ENCODE measurements around the gene ZNF792.

The ZNF792 gene

DNA sequence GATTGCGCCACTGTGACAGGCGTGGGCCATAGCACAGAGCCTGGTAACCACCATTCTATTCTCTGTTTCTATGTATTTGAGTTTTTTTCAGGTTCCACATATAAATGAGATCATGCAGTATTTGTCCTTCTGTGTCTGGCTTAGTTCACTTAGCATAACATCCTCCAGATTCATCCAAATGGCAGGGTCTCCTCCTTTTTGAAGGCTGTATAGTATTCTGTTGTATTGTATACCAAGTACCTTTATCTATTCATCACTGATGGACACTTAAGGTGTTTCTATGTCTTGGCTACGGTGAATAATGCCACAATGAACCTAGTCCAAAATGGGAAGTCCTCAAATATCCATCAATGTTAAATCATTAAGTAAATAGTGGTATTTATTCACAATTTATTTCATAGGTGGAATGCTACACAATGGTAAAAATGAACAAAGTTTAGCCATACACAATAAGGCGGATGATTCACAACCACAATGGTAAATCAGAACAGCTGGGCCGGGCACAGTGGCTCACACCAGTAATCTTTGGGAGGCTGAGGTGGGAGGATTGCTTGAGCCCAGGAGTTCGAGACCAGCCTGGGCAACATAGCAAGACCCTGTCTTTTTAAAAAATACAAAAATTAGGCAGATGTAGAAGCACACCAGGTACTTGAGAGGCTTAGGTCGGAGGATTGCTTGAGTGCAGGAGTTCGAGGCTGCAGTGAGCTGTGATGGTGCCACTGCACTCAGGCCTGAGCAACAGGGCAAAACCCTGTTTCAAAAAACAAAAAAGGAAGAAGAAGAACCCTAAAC lies 27.7 kb upstream of the ZNF792 start:
- Histone ChIP-seq H3K14ac (ENCODE audit: low read length) (no peak overlapping the region), H3K23ac (ENCODE audit: low read length) (no peak overlapping the region), H2BK5ac (ENCODE audit: low read depth, low read length, poor library complexity) (no peak overlapping the region), H3K4me3 (ENCODE audit: low read depth, low read length) (no peak overlapping the region), H2AK5ac (ENCODE audit: low read length) (no peak overlapping the region), H3K36me3 (ENCODE audit: control insufficient read depth in 1 of 2, insufficient read depth in 2 of 2, low read length in 2 of 2) (no peaks in the 10 kb centered on the region), H3K4me2 (ENCODE audit: low read length) (no peak overlapping the region), H2BK120ac (ENCODE audit: insufficient read depth, low read length, poor library complexity) (no peak overlapping the region), H3K79me2 (ENCODE audit: control insufficient read depth, insufficient read depth, low read length, poor library complexity) (no peaks in the 10 kb centered on the region), H3K4me1 (ENCODE audit: control insufficient read depth in 1 of 2, insufficient read depth in 2 of 2, low read length in 2 of 2) (no peaks in the 10 kb centered on the region), H4K8ac (ENCODE audit: low read depth, low read length) (no peak overlapping the region), H2BK12ac (ENCODE audit: low read length) (no peak overlapping the region), H4K91ac (ENCODE audit: low read depth, low read length) (no peak overlapping the region), H3K9me3 (ENCODE audit: insufficient read depth, low read depth, low read length) (peaks cover 3% of the 10 kb centered on the region), H3K27me3 (ENCODE audit: insufficient read depth, low read length) (no peaks in the 10 kb centered on the region), H3K79me1 (ENCODE audit: low read length) (no peaks in the 10 kb centered on the region), H3K4ac (ENCODE audit: low read depth, low read length) (no peak overlapping the region), H3K18ac (ENCODE audit: low read length) (no peak overlapping the region), H2AFZ (ENCODE audit: insufficient read depth, low read length, poor library complexity) (no peak overlapping the region), H4K12ac (ENCODE audit: low read depth, low read length) (no peak overlapping the region), H3K9ac (ENCODE audit: low read length) (no peak overlapping the region), H3K27ac (ENCODE audit: low read depth, low read length) (no peak overlapping the region)
- no CpG with 5 or more reads among the region's 8 CpGs for WGBS (ENCODE audit: extremely low coverage, insufficient coverage, insufficient read length)
- DNase-seq: no peak

DNA sequence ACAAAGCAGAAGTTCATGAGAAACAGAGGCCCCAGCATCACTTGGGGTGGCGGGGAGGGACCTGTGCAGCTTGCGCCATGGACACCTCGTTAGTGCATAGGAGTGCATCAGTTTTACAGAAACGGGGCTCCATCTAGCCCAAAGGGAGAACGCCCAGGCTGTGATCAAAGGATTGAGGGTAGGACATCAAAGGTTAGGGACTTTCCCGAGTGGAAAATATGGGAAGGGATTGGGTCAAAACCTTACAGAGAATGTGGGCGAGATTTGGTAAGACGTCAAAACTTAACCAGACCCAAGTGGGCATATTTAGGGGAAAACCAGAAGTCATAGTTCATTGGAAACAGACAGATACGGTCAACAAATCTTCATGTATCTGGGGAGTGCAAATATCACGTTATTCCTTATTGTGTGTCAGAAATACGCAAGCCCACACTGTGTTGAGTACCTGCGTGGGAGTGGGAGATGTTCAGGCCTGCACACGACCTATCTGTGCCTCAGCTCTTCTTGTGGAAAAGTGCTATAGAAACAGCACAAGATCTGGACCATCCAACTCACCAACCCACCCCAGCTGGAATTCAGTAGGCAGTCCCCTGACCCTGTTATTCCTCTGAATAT lies 26.7 kb upstream of the ZNF792 start:
- Histone ChIP-seq H3K4me3 (ENCODE audit: low read depth, low read length) (no peak overlapping the region), H3K14ac (ENCODE audit: low read length) (no peak overlapping the region), H3K23ac (ENCODE audit: low read length) (no peak overlapping the region), H2BK12ac (ENCODE audit: low read length) (no peak overlapping the region), H3K79me1 (ENCODE audit: low read length) (no peaks in the 10 kb centered on the region), H4K8ac (ENCODE audit: low read depth, low read length) (no peak overlapping the region), H3K9me3 (ENCODE audit: insufficient read depth, low read depth, low read length) (peaks cover 3% of the 10 kb centered on the region), H3K27ac (ENCODE audit: low read depth, low read length) (no peak overlapping the region), H3K27me3 (ENCODE audit: insufficient read depth, low read length) (no peaks in the 10 kb centered on the region), H3K4me1 (ENCODE audit: control insufficient read depth in 1 of 2, insufficient read depth in 2 of 2, low read length in 2 of 2) (no peaks in the 10 kb centered on the region), H3K18ac (ENCODE audit: low read length) (no peak overlapping the region), H3K4ac (ENCODE audit: low read depth, low read length) (no peak overlapping the region), H2BK120ac (ENCODE audit: insufficient read depth, low read length, poor library complexity) (no peak overlapping the region), H3K36me3 (ENCODE audit: control insufficient read depth in 1 of 2, insufficient read depth in 2 of 2, low read length in 2 of 2) (no peaks in the 10 kb centered on the region), H2BK5ac (ENCODE audit: low read depth, low read length, poor library complexity) (no peak overlapping the region), H4K91ac (ENCODE audit: low read depth, low read length) (no peak overlapping the region), H3K79me2 (ENCODE audit: control insufficient read depth, insufficient read depth, low read length, poor library complexity) (no peaks in the 10 kb centered on the region), H2AK5ac (ENCODE audit: low read length) (no peak overlapping the region), H4K12ac (ENCODE audit: low read depth, low read length) (no peak overlapping the region), H2AFZ (ENCODE audit: insufficient read depth, low read length, poor library complexity) (no peak overlapping the region), H3K4me2 (ENCODE audit: low read length) (no peak overlapping the region), H3K9ac (ENCODE audit: low read length) (no peak overlapping the region)
- DNase-seq: no peak
- WGBS (ENCODE audit: extremely low coverage, insufficient coverage, insufficient read length): no CpG with 5 or more reads among the region's 13 CpGs

DNA sequence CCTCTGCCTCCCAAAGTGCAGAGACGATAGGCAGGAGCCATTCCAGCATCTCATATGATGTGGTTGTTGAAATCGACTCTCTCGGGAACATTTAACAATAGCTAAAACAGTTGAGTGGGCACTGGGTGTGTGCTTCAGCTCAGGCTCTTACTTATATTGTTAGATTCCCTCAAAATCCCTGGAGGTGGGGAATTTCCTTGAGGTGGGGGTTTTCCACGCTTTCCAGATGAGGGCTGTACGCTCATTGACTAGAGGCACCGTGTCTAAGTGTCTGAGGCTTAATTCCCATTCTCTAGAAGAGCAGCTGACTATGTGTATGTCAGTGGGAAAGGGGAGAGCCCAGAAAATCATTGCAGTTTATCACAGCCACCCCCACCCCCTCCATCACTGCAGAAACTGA lies 25.3 kb upstream of the ZNF792 start:
- Histone ChIP-seq H3K79me2 (ENCODE audit: control insufficient read depth, insufficient read depth, low read length, poor library complexity) (no peaks in the 10 kb centered on the region), H3K23ac (ENCODE audit: low read length) (no peak overlapping the region), H3K4me3 (ENCODE audit: low read depth, low read length) (no peak overlapping the region), H4K8ac (ENCODE audit: low read depth, low read length) (no peak overlapping the region), H2AFZ (ENCODE audit: insufficient read depth, low read length, poor library complexity) (no peak overlapping the region), H3K4me2 (ENCODE audit: low read length) (no peak overlapping the region), H3K4me1 (ENCODE audit: control insufficient read depth in 1 of 2, insufficient read depth in 2 of 2, low read length in 2 of 2) (no peaks in the 10 kb centered on the region), H3K27me3 (ENCODE audit: insufficient read depth, low read length) (no peaks in the 10 kb centered on the region), H3K79me1 (ENCODE audit: low read length) (no peaks in the 10 kb centered on the region), H3K36me3 (ENCODE audit: control insufficient read depth in 1 of 2, insufficient read depth in 2 of 2, low read length in 2 of 2) (no peaks in the 10 kb centered on the region), H3K14ac (ENCODE audit: low read length) (no peak overlapping the region), H3K9me3 (ENCODE audit: insufficient read depth, low read depth, low read length) (no peaks in the 10 kb centered on the region), H3K9ac (ENCODE audit: low read length) (no peak overlapping the region), H3K4ac (ENCODE audit: low read depth, low read length) (no peak overlapping the region), H2BK12ac (ENCODE audit: low read length) (no peak overlapping the region), H2BK120ac (ENCODE audit: insufficient read depth, low read length, poor library complexity) (no peak overlapping the region), H3K27ac (ENCODE audit: low read depth, low read length) (no peak overlapping the region), H4K91ac (ENCODE audit: low read depth, low read length) (no peak overlapping the region), H2BK5ac (ENCODE audit: low read depth, low read length, poor library complexity) (no peak overlapping the region), H4K12ac (ENCODE audit: low read depth, low read length) (no peak overlapping the region), H3K18ac (ENCODE audit: low read length) (no peak overlapping the region), H2AK5ac (ENCODE audit: low read length) (no peak overlapping the region)
- DNase-seq: no peak
- no CpG with 5 or more reads among the region's 6 CpGs for WGBS (ENCODE audit: extremely low coverage, insufficient coverage, insufficient read length)

DNA sequence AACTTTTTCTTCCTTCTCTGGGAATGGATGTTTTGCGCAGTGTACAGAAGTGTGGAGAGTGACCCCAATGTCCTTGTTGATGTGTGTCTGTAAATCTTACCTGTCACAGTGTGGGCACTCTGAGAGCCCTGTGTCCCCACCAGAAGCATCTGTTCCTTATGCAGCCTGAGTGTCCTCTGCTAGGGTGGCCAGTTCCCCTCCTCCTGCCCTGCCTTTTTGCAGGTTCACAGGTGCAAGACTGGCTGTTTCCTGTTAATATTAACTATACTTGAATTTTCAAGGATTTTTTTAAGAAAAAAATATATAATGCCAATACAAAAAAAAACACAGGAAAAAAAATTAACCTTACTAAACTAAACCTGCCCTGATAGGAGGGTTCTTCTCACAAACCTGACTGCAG lies 24.1 kb upstream of the ZNF792 start:
- no peak overlapping the region for H2BK120ac ChIP-seq (ENCODE audit: insufficient read depth, low read length, poor library complexity)
- H3K27me3 ChIP-seq (ENCODE audit: insufficient read depth, low read length): no peaks in the 10 kb centered on the region
- H3K4me2 ChIP-seq (ENCODE audit: low read length): no peak overlapping the region
- H2BK5ac ChIP-seq (ENCODE audit: low read depth, low read length, poor library complexity): no peak overlapping the region
- no peak overlapping the region for H4K91ac ChIP-seq (ENCODE audit: low read depth, low read length)
- WGBS (ENCODE audit: extremely low coverage, insufficient coverage, insufficient read length): no CpG with 5 or more reads among the region's 1 CpG
- H3K27ac ChIP-seq (ENCODE audit: low read depth, low read length): no peak overlapping the region
- no peak overlapping the region for H4K8ac ChIP-seq (ENCODE audit: low read depth, low read length)
- no peak overlapping the region for H4K12ac ChIP-seq (ENCODE audit: low read depth, low read length)
- no peak overlapping the region for H2BK12ac ChIP-seq (ENCODE audit: low read length)
- H3K18ac ChIP-seq (ENCODE audit: low read length): no peak overlapping the region
- H3K36me3 ChIP-seq (ENCODE audit: control insufficient read depth in 1 of 2, insufficient read depth in 2 of 2, low read length in 2 of 2): no peaks in the 10 kb centered on the region
- H2AK5ac ChIP-seq (ENCODE audit: low read length): no peak overlapping the region
- H3K4me3 ChIP-seq (ENCODE audit: low read depth, low read length): no peak overlapping the region
- no peak for DNase-seq
- H2AFZ ChIP-seq (ENCODE audit: insufficient read depth, low read length, poor library complexity): no peak overlapping the region
- no peaks in the 10 kb centered on the region for H3K4me1 ChIP-seq (ENCODE audit: control insufficient read depth in 1 of 2, insufficient read depth in 2 of 2, low read length in 2 of 2)
- H3K9me3 ChIP-seq (ENCODE audit: insufficient read depth, low read depth, low read length): no peaks in the 10 kb centered on the region
- no peaks in the 10 kb centered on the region for H3K79me2 ChIP-seq (ENCODE audit: control insufficient read depth, insufficient read depth, low read length, poor library complexity)
- H3K4ac ChIP-seq (ENCODE audit: low read depth, low read length): no peak overlapping the region
- no peaks in the 10 kb centered on the region for H3K79me1 ChIP-seq (ENCODE audit: low read length)
- H3K9ac ChIP-seq (ENCODE audit: low read length): no peak overlapping the region
- no peak overlapping the region for H3K23ac ChIP-seq (ENCODE audit: low read length)
- no peak overlapping the region for H3K14ac ChIP-seq (ENCODE audit: low read length)

Data from trophoblast cell (in vitro differentiated cells and primary cell).